Astrocyte (in vitro differentiated cells and primary cell): ENCODE measurements around the gene BAIAP3.

Experiments used
- EZH2 ChIP-seq: IDR thresholded peaks from 2 replicates; pipeline ENCODE4 v1.6.1; 2012; ENCODE audit warnings: mild to moderate bottlenecking, low read length, inconsistent platforms; ENCODE audit not compliant: insufficient read depth
- TF ChIP-seq, protein P1 (sequence below): IDR thresholded peaks from 2 replicates; pipeline ENCODE4 v1.5.1; 2011; ENCODE audit warnings: low read depth, mild to moderate bottlenecking, inconsistent platforms, low read length, moderate library complexity; ENCODE audit not compliant: insufficient read depth

DNA sequence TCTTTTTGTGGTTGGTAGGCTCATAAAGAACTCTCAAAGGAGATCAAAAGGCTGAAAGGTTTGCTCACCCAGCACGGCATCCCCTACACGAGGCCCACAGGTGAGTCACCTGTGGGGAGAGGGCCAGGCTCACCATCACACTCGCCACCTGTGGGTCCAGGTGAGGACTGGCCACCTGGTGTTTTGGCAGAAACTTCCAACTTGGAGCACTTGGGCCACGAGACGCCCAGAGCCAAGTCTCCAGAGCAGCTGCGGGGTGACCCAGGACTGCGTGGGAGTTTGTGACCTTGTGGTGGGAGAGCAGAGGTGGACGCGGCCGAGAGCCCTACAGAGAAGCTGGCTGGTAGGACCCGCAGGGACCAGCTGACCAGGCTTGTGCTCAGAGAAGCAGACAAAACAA is 29.4 kb downstream of the BAIAP3 start:
- TF ChIP-seq, protein P1, sequence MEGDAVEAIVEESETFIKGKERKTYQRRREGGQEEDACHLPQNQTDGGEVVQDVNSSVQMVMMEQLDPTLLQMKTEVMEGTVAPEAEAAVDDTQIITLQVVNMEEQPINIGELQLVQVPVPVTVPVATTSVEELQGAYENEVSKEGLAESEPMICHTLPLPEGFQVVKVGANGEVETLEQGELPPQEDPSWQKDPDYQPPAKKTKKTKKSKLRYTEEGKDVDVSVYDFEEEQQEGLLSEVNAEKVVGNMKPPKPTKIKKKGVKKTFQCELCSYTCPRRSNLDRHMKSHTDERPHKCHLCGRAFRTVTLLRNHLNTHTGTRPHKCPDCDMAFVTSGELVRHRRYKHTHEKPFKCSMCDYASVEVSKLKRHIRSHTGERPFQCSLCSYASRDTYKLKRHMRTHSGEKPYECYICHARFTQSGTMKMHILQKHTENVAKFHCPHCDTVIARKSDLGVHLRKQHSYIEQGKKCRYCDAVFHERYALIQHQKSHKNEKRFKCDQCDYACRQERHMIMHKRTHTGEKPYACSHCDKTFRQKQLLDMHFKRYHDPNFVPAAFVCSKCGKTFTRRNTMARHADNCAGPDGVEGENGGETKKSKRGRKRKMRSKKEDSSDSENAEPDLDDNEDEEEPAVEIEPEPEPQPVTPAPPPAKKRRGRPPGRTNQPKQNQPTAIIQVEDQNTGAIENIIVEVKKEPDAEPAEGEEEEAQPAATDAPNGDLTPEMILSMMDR: no peak
- no peak for TF ChIP-seq EZH2
